ENCODE data around the gene LPCAT1. TPM values are rescaled to one million over a fixed set of nuclear protein-coding genes. Genes with fewer than 3 reads are reported as not detected.

The LPCAT1 gene
- total RNA-seq, 6 experiments from 2014 or later: 37.5 to 53.5 (median 44.1) TPM

DNA sequence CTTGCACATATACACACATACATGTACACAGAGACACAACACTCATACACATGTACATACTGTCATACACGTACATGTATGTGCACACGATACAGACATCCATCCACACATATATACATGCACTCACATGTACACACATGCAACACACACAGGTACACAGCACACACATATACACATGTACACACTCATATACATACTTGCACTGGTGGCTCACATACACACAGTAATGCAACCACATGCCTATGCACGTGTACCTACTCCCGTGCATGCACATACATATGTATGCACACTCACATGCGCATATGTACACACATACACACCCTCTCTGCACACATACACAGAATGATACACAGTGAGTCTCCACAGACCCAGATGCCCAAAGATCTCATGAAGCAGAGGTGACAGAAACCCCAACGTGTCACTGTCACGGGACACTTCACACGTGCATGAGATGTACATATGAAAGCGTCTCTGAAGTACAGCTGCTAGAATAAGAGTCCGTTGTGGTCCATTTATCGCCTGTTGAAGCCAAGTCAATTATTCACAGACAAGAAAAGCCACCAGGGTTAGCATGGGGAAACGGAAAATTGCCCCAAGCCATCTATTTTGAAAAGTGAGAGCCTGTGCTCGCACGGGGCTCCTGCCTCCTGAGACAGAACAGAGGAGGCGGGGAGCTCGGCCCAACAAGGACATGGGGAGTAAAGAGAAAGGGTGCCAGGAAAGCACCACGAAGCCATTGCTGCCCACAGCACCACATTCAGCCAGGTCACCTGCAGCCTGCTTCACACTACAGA lies 24.9 kb downstream of the LPCAT1 start:
- Mint-ChIP-seq H3K4me3 (no peak overlapping the region), H3K36me3 (ENCODE audit: low read depth) (peaks cover 5% of the 10 kb centered on the region; the same call in 1 of the 2 replicates), H3K27ac (no peak overlapping the region), H3K4me1 (ENCODE audit: low read depth) (peaks cover 3% of the 10 kb centered on the region; the same call in 1 of the 2 replicates), H3K27me3 (ENCODE audit: insufficient read depth) (no peaks in the 10 kb centered on the region; the same call in 1 of the 2 replicates), H3K9me3 (no peaks in the 10 kb centered on the region)
- TF ChIP-seq, protein P1, sequence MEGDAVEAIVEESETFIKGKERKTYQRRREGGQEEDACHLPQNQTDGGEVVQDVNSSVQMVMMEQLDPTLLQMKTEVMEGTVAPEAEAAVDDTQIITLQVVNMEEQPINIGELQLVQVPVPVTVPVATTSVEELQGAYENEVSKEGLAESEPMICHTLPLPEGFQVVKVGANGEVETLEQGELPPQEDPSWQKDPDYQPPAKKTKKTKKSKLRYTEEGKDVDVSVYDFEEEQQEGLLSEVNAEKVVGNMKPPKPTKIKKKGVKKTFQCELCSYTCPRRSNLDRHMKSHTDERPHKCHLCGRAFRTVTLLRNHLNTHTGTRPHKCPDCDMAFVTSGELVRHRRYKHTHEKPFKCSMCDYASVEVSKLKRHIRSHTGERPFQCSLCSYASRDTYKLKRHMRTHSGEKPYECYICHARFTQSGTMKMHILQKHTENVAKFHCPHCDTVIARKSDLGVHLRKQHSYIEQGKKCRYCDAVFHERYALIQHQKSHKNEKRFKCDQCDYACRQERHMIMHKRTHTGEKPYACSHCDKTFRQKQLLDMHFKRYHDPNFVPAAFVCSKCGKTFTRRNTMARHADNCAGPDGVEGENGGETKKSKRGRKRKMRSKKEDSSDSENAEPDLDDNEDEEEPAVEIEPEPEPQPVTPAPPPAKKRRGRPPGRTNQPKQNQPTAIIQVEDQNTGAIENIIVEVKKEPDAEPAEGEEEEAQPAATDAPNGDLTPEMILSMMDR (IDR thresholded peaks at IDR 0.05): no peak
- no peak for DNase-seq

DNA sequence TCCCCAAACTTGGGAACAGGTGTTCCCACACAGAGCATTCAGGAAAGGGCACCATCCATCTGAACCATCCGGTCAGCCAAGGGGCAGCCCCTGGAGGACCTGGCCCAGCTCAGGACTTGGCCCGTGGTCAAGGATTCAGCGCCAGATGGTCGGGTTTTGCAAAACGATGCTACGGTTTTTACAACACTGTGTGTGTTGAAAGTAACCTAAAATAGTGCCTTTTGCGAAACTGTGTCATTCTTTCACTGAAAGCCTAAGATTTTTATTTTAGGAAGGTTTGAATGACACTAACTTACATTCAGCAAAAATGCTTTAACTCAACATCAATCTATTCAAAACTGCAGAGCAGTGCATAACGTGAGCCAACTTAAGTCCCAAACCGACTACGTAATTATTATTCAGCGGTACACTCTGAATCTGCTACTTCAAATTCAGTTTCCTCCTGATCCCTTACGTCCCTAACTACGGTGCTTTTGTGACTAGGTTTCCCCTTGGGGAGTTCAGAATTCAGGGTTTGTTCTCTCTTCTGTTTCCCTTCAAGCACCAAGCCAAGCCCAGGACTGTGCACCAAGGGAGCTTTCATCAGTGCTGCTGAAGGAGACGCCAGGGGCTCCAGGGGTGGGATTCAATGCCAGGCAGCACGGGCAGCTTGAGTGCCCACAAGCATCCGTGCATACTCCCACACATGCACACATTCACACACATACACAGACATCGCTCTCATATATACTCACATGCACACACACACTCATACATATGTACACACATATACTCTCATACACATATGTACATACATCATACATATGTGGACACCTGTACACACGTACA lies 25.8 kb downstream of the LPCAT1 start:
- no peak for DNase-seq
- Mint-ChIP-seq H3K4me1 (ENCODE audit: low read depth) (no peaks in the 10 kb centered on the region; the same call in 1 of the 2 replicates), H3K27ac (no peak overlapping the region), H3K27me3 (ENCODE audit: insufficient read depth) (no peaks in the 10 kb centered on the region; the same call in 1 of the 2 replicates), H3K36me3 (ENCODE audit: low read depth) (peaks cover 5% of the 10 kb centered on the region; the same call in 1 of the 2 replicates), H3K9me3 (no peaks in the 10 kb centered on the region), H3K4me3 (no peak overlapping the region)
- TF ChIP-seq, protein P1 (IDR thresholded peaks at IDR 0.05): no peak

DNA sequence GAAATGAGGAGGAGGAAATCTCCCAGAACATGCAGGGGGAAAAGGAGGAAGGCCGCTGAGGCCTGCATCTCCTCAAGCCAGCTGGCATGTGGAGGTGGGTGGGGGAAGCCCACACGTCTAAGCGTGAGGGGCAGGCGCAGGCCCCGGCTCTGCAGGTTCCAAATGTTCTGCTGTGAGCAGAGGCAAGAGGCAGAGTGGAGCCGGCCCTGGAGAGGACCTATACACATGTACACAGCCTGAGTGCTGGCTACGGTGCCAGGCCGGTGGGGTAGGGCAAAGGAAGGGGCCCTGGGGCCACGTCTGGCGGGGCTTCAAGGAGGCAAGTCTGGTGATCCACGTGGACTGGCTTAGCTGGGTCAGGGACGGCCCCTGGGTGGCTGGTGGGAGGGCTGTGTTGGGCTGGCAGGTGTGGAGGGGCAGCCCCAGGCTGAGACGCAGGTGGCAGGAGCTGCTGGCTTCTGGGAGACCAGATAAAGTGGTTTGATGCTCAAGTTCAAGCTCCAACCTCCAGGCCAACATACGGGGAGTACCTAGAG lies 26.4 kb downstream of the LPCAT1 start:
- Mint-ChIP-seq H3K27me3 (ENCODE audit: insufficient read depth) (peaks cover 1% of the 10 kb centered on the region), H3K27ac (no peak overlapping the region), H3K4me3 (no peak overlapping the region), H3K4me1 (ENCODE audit: low read depth) (no peaks in the 10 kb centered on the region), H3K9me3 (no peaks in the 10 kb centered on the region), H3K36me3 (ENCODE audit: low read depth) (peaks cover 8% of the 10 kb centered on the region)
- DNase-seq: no peak
- TF ChIP-seq, protein P1 (IDR thresholded peaks at IDR 0.05): no peak

DNA sequence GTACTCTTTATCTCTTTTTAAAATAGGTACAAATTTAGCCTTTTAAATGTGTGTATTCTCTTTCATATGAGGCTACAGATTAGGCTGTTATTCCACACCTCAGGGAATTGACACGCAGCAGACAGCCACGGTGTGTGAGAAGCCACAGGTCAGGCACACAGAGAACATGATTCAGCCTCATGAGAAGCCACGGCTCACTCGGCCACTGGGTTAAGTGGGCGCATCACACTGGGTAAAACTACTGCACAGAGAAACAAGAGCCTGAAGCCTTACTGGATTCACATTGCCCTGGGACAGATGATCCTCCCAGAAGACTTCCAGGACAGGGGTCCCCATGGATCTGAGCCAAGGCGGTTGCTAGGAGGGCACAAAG lies 28.2 kb downstream of the LPCAT1 start:
- TF ChIP-seq, protein P1 (IDR thresholded peaks at IDR 0.05): no peak
- peaks cover 1% of the 10 kb centered on the region; the same call in 1 of the 2 replicates for H3K27me3 Mint-ChIP-seq (ENCODE audit: insufficient read depth)
- H3K4me1 Mint-ChIP-seq (ENCODE audit: low read depth): no peaks in the 10 kb centered on the region; the same call in 1 of the 2 replicates
- H3K4me3 Mint-ChIP-seq: no peak overlapping the region
- no peak overlapping the region for H3K27ac Mint-ChIP-seq
- no peak for DNase-seq
- H3K36me3 Mint-ChIP-seq (ENCODE audit: low read depth): peaks cover 21% of the 10 kb centered on the region
- no peaks in the 10 kb centered on the region for H3K9me3 Mint-ChIP-seq

DNA sequence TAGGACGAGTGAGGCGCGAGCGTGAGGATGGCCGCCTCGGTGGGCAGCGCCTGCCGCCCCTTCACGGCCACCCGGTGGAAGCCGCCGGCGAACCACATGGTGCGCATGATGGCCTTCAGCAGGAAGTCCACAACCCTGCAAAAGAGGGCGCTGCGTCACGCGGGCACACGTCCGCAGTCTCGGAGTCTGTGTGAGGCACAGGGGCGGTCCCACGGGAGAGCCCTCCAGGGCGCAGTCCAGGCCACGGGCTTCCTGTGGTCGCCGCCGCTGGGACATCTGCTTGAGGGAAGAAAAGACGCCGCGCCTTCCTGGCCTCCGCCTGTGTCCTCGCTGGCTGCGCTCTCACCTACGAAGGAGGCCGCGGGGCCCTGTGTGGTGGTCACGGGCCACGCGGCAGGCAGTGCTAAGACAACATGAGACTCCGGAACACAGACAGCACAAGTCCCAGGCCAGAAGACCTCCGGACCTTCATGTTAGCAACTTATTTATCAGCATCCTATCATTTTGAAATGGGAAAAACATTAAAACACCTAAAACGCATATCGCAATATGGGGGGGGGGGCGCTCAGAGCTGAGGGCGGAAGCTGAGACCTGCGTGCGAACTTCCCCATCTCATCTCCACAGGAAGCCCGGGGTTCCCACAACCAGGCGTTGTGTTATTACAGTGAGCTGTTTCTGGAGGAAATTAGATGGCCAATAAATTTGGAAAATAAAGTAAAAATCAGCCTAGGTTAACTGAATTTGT lies 28.8 kb downstream of the LPCAT1 start:
- peaks cover 1% of the 10 kb centered on the region; the same call in 1 of the 2 replicates for H3K27me3 Mint-ChIP-seq (ENCODE audit: insufficient read depth)
- H3K9me3 Mint-ChIP-seq: no peaks in the 10 kb centered on the region
- no peak overlapping the region for H3K27ac Mint-ChIP-seq
- peaks cover 21% of the 10 kb centered on the region for H3K36me3 Mint-ChIP-seq (ENCODE audit: low read depth)
- TF ChIP-seq, protein P1 (IDR thresholded peaks at IDR 0.05): no peak
- H3K4me1 Mint-ChIP-seq (ENCODE audit: low read depth): peaks cover 4% of the 10 kb centered on the region
- H3K4me3 Mint-ChIP-seq: no peak overlapping the region
- no peak for DNase-seq
